Fibroblast of mammary gland (primary cell): ENCODE measurements around the gene ATP6V1F.

Source experiments
- DNase-seq: peaks from one replicate; pipeline ENCODE4 v3.0.0-alpha.2; 2010; ENCODE audit warnings: low read depth
- H3K4me3 ChIP-seq: 2 replicates; pipeline ENCODE4 v1.5.1; 2011; ENCODE audit warnings: low read depth, mild to moderate bottlenecking, low read length, moderate library complexity; ENCODE audit not compliant: control insufficient read depth
- TF ChIP-seq, protein P1 (sequence below): conservative IDR thresholded peaks from 2 replicates; pipeline ENCODE4 v1.5.1; 2011; ENCODE audit warnings: low read depth, low read length, inconsistent platforms; ENCODE audit not compliant: control insufficient read depth, insufficient read depth

Gene ATP6V1F

DNA sequence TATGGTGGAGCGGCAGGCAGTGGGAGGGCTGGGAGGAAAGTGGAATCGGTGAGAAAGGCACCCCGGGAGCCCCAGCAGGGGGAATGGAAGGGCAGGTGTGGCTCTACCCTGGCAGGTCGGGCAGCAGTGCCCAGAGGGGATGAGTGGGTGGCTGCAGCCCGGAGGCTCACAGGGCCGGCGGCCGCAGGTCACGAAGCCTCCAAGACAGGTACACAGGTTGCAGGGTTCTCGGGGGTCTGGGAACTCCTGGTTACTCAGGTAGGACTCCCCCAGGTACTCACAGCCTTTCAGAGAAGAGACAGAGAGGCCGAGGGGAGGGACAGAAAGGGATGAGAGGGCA, 26.1 kb downstream of the ATP6V1F start:
- TF ChIP-seq, protein P1, sequence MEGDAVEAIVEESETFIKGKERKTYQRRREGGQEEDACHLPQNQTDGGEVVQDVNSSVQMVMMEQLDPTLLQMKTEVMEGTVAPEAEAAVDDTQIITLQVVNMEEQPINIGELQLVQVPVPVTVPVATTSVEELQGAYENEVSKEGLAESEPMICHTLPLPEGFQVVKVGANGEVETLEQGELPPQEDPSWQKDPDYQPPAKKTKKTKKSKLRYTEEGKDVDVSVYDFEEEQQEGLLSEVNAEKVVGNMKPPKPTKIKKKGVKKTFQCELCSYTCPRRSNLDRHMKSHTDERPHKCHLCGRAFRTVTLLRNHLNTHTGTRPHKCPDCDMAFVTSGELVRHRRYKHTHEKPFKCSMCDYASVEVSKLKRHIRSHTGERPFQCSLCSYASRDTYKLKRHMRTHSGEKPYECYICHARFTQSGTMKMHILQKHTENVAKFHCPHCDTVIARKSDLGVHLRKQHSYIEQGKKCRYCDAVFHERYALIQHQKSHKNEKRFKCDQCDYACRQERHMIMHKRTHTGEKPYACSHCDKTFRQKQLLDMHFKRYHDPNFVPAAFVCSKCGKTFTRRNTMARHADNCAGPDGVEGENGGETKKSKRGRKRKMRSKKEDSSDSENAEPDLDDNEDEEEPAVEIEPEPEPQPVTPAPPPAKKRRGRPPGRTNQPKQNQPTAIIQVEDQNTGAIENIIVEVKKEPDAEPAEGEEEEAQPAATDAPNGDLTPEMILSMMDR: no peak
- no peak for DNase-seq
- no peak overlapping the region for H3K4me3 ChIP-seq

GRCh38 chr7:128889121-128889520, 26.5 kb downstream of the ATP6V1F start:
- H3K4me3 ChIP-seq: no peak overlapping the region
- TF ChIP-seq, protein P1: no peak
- DNase-seq: no peak

- no peak overlapping the region for H3K4me3 ChIP-seq
- no peak for DNase-seq
- TF ChIP-seq, protein P1: no peak
Observed at GRCh38 chr7:128890306-128891109, 27.9 kb downstream of the ATP6V1F start.

DNA sequence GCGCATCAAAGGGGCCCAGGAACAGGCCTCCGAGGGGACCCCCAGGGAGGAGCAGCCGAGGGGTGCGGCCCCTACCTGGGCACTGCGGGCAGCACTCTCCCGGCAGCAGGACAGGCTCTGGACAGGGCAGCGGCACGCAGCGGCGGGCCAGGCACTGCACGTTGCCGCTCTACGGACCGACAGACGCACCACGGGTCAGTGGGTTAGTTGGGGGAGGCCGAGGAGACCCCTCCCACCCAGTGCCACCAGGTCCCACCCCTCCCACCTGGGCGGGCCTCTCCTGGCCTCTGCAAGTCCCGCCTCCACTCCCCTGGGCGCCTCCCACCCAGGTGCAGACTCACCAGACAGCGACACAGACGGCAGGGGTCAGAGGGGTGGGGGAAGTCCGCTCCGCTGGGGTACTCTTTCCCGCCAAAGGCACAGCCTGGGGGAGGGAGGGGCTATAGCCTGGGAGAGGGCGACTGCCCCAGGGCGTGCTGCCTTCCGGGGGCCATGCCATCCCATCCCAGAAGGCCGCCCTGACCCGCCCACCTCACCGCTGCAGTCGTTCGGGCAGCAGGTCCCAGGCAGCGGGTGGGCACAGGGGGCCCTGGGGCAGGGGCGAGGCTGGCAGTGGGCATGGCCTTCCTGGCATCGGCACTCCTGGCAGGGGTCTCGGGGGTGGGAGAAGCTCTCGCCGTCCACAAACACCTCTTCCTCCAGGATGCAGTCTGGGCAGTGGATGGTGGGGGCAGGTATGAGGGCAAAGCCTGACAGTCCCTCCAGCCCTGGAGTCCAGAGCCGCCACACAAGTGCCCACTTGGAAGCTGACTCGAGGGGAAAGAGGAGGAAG, 28.7 kb downstream of the ATP6V1F start:
- no peak overlapping the region for H3K4me3 ChIP-seq
- TF ChIP-seq, protein P1: no peak
- no peak for DNase-seq

DNA sequence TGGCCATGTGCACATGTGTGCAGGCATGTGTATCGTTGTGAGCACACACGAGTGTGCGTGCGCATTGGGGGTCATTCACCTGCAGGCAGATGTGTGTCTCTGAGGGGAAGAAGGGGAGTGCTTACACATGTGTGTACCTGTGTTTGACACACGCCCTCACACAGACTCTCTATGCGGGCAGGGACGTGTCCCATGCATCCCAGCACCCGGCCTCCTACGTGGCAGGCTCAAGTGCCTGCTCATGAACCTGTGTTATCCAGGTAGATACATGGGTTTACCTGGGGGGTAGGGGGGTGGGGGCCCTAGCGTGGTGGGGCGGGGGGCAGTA, 29.2 kb downstream of the ATP6V1F start:
- no peak overlapping the region for H3K4me3 ChIP-seq

DNA sequence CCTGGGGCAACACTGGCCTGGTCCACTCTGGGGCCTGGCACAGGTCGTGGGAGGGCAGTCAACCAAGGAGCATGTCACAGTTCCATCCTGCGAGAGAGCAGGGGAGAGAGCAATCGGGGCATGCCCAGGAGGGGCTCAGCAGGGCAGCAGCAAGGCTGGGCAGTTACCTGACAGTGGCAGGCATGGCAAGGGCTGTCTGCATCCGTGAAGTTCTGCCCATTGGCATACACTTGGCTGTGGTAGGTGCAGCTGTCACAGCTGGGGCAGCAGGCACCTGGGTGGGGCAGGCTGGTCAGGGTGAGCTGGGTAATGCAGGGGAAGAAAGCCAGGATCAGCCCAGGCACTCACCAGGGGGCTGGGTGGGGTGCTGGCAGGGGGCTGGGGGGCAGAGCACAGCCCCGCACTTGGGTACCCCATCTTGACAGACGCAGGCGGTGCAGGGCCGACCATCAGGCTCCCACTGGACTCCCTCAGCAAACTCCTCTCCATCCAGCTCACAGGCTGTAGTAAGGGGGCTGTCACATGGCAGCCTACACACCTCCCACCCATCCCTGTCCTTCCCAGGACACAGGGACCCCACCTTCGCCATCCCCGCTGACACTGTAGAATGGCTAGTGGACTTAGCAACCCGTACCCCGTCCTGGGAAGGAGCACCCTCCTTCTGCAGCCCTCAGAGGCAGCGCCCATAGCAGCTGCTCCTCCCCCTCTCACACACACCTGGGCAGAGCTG, 30.0 kb downstream of the ATP6V1F start:
- H3K4me3 ChIP-seq: no peak overlapping the region
- TF ChIP-seq, protein P1: no peak
- no peak for DNase-seq

More for the DNA sequence above, 29.2 kb downstream of the ATP6V1F start:
- TF ChIP-seq, protein P1: no peak
- no peak for DNase-seq
